Uterus (tissue), 4 donors: Measurements from ENCODE around the gene EIF4EBP3. TPM values are rescaled to one million over a fixed set of nuclear protein-coding genes. Genes with fewer than 3 reads are reported as not detected.
"Not testable (repeated sequence)": the region's sequence is repeated elsewhere in the genome, so short reads cannot be mapped to it uniquely, and the experiment has no call there.

Experiments used
- DNase-seq, 2 donors: peaks; one replicate each; pipeline ENCODE4 v3.0.0-alpha.2; 2019 to 2020
- H3K27ac ChIP-seq, 2 donors: fragments of 200-600 bp; sonication (generic); 1 replicate in 1 of 2; 2 replicates in 1 of 2; pipeline ENCODE4 v1.5.1; 2016 to 2018
- H3K27me3 ChIP-seq, 2 donors: fragments of 200-600 bp; sonication (generic); one replicate each; pipeline ENCODE4 v1.5.1; 2018 to 2019; ENCODE audit warnings: control low read depth in 1 of 2
- H3K36me3 ChIP-seq, 2 donors: fragments of 200-600 bp; sonication (generic); one replicate each; pipeline ENCODE4 v1.5.1; 2019; ENCODE audit warnings: control low read depth in 1 of 2
- H3K4me1 ChIP-seq, 2 donors: fragments of 200-600 bp; sonication (generic); one replicate each; pipeline ENCODE4 v1.5.1; 2018 to 2019; ENCODE audit warnings: control low read depth in 1 of 2
- H3K4me3 ChIP-seq, 2 donors: fragments of 200-600 bp; sonication (generic); 1 replicate in 1 of 2; 2 replicates in 1 of 2; pipeline ENCODE4 v1.5.1; 2018 to 2019; ENCODE audit warnings: mild to moderate bottlenecking in 1 of 2
- H3K9me3 ChIP-seq, 2 donors: fragments of 200-600 bp; sonication (generic); one replicate each; pipeline ENCODE4 v1.5.1; 2019; ENCODE audit warnings: control low read depth in 1 of 2
- POLR2A ChIP-seq, 2 donors: fragments of 450-650 bp; IDR thresholded peaks; one replicate each; pipeline ENCODE4 v1.6.1; 2016; ENCODE audit warnings: antibody characterized with exemption in 2 of 2, mild to moderate bottlenecking in 1 of 2, moderate library complexity in 1 of 2
- intact Hi-C: fragments of 100-400 bp; cut with DNase I; formaldehyde crosslinking; loops from one replicate; pipeline ENCODE4 v1.15.1; 2023; ENCODE audit warnings: low total_unique reads
- total RNA-seq, 4 donors: library from RNA; depleted of rRNA in 3 of 4; stranded (reverse); fragments of >200 nt in 3 of 4; gene quantifications; one replicate each; pipeline versions ENCODE4 v1.1.0 to v1.2.4, GENCODE V29; 2014 to 2023
- TF ChIP-seq, protein P1 (sequence below), 4 experiments: fragments of 200-600 bp in 2 of 4; fragments of 450-650 bp in 2 of 4; sonication (generic) in 2 of 4; IDR thresholded peaks; one replicate each; pipeline ENCODE4 v1.5.1; 2016 to 2019; ENCODE audit warnings: antibody characterized with exemption in 4 of 4, mild to moderate bottlenecking in 2 of 4, moderate library complexity in 1 of 4
- donor health status: DM: yes; HTN: yes; CAD: no.

EIF4EBP3 gene
- total RNA-seq, 4 donors from 2014 or later, result 7.8 TPM; not detected in 3

DNA sequence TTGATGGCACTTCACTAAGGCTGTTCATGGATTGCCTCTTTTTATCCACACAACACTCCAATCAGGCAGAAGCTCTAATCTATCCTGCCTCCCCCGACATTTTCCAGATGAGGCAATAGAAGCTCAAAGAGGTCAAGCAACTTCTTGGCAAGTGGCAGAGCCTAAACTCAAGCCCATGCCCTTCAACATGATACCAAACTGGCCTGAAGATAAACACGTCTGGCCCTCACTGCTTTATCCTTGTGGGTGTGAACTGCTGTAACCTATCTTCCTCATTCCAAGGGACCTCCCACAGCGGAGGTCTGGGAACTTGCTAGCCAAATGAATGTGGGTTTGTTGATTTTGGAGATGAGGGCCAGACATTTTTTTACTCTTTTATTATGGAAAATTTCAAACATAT, 26.7 kb downstream of the EIF4EBP3 start:
- Histone ChIP-seq H3K4me1 (no peaks in the 10 kb centered on the region), H3K27me3 (no peaks in the 10 kb centered on the region), H3K36me3 (no peaks in the 10 kb centered on the region), H3K4me3 (no peak overlapping the region), H3K9me3 (no peaks in the 10 kb centered on the region), H3K27ac (no peak overlapping the region)
- intact Hi-C loops, result no loop called here
- no peak for TF ChIP-seq POLR2A (IDR thresholded peaks at IDR 0.05)
- TF ChIP-seq, protein P1, sequence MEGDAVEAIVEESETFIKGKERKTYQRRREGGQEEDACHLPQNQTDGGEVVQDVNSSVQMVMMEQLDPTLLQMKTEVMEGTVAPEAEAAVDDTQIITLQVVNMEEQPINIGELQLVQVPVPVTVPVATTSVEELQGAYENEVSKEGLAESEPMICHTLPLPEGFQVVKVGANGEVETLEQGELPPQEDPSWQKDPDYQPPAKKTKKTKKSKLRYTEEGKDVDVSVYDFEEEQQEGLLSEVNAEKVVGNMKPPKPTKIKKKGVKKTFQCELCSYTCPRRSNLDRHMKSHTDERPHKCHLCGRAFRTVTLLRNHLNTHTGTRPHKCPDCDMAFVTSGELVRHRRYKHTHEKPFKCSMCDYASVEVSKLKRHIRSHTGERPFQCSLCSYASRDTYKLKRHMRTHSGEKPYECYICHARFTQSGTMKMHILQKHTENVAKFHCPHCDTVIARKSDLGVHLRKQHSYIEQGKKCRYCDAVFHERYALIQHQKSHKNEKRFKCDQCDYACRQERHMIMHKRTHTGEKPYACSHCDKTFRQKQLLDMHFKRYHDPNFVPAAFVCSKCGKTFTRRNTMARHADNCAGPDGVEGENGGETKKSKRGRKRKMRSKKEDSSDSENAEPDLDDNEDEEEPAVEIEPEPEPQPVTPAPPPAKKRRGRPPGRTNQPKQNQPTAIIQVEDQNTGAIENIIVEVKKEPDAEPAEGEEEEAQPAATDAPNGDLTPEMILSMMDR (IDR thresholded peaks at IDR 0.05), result no peak
- DNase-seq, result no peak

DNA sequence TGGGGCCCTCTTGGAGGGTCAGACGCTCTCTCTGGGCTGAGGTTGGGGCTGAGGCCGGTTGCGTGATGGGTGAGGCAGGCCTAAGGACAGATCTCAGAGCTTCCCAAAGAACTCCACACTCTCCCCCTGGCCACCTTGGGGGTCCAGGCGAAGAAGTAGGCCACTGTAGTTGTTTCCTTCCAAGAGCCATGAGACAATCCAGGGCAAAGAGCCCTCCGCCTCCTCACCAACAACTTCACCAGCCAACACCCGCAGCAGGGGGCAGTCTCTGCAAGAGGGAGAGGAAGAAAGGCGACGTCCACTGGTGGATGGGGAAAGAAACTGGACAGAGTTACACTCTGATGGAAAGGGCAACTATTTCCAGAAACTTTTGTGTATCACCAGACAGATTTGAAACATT, 27.8 kb downstream of the EIF4EBP3 start:
- DNase-seq, result no peak
- Histone ChIP-seq H3K4me3 (no peak overlapping the region), H3K9me3 (no peaks in the 10 kb centered on the region), H3K36me3 (no peaks in the 10 kb centered on the region), H3K27ac (no peak overlapping the region), H3K27me3 (no peaks in the 10 kb centered on the region), H3K4me1 (no peaks in the 10 kb centered on the region)
- TF ChIP-seq, protein P1 (IDR thresholded peaks at IDR 0.05), result peak in 2 of 4 experiments; percentile 18 to 20
- TF ChIP-seq POLR2A (IDR thresholded peaks at IDR 0.05), result no peak
- intact Hi-C loops, result no loop called here

DNA sequence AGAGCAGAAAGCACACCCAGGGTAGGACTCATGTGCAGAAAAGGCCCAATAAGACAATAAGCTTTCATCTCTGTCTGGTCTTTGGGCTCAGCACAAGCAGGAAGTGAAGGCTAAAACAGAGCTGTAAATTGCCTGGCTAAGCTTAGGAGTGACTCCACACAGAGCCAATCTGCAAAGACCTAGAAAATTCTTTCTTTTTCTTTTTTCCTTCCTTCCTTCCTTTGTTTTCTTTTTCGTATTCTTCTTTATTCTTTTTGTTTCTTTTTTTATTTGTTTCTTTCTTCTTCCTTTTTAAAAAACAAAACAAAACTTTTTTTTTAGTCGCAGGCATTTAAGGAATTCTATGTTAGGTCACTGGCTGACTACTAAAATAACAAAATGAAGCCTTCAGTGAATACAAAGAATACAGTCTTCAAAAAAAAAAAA, 29.3 kb downstream of the EIF4EBP3 start:
- no peak overlapping the region for H3K4me3 ChIP-seq
- H3K27me3 ChIP-seq, result no peaks in the 10 kb centered on the region
- no peak overlapping the region for H3K27ac ChIP-seq
- intact Hi-C loops, result no loop called here
- H3K36me3 ChIP-seq, result no peaks in the 10 kb centered on the region
- TF ChIP-seq POLR2A (IDR thresholded peaks at IDR 0.05), result no peak
- TF ChIP-seq, protein P1 (IDR thresholded peaks at IDR 0.05), result no peak
- H3K4me1 ChIP-seq, result no peaks in the 10 kb centered on the region
- DNase-seq, result no peak
- H3K9me3 ChIP-seq, result no peaks in the 10 kb centered on the region

DNA sequence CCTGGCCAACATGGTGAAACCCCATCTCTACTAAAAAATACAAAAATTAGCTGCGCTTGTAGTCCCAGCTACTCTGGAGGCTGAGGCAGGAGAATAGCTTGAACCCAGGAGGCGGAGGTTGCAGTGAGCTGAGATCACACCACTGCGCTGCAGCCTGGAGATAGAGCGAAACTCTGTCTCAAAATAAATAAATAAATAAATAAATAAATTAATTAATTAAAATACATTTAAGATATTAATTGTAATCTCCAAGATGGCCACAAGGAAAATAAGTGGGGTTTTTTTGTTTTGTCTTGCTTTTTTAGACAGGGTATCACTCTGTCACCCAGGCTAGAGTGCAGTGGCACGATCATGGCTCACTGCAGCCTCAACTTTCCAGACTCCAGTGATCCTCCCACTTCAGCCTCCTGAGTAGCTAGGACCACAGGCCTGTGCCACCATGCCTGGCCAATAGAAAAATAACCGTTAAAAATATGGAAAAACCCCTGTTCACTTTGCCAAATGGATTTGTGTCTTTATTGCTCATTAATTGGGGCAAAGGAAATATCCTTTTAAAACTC, 31.8 kb downstream of the EIF4EBP3 start:
- H3K4me1 ChIP-seq, H3K9me3 ChIP-seq, H3K27me3 ChIP-seq, H3K36me3 ChIP-seq, H3K4me3 ChIP-seq, DNase-seq, H3K27ac ChIP-seq, intact Hi-C loops: not testable (repeated sequence)

DNA sequence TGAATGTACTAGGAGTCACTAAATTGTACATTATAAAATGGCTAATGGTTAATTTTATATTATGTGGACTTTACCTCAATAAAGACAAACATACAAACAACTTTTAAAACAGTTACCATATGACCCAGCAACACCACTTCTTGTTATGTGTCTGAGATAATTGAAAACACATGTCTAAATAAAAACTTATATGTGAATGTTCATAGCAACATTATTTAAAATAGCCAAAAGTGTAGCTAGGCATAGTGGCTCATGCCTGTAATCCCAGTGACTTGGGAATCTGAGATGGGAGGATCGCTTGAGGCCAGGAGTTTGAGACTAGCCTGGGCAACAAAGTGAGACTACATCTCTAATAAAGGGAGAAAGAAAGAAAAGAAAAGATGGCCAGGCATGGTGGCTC, 40.0 kb downstream of the EIF4EBP3 start:
- no peak overlapping the region for H3K4me3 ChIP-seq
- intact Hi-C loops, result no loop called here
- no peaks in the 10 kb centered on the region for H3K9me3 ChIP-seq
- H3K4me1 ChIP-seq, result no peaks in the 10 kb centered on the region
- H3K27ac ChIP-seq, result no peak overlapping the region
- no peaks in the 10 kb centered on the region for H3K27me3 ChIP-seq
- no peaks in the 10 kb centered on the region for H3K36me3 ChIP-seq
- no peak for DNase-seq
- no peak for TF ChIP-seq POLR2A (IDR thresholded peaks at IDR 0.05)
- TF ChIP-seq, protein P1 (IDR thresholded peaks at IDR 0.05), result no peak
